ENCODE results near the gene LDLRAD4.

GRCh38 chr18:13376298-13376840, 157.8 kb downstream of the LDLRAD4 start:
- TF ChIP-seq EP300 (IDR thresholded peaks at IDR 0.05) (no peak), POLR2A (IDR thresholded peaks at IDR 0.05) (no peak)

All from tibial nerve (tissue), 3 donors.